HepG2 (cell line): Measurements from ENCODE around the gene PIP5K1C. TPM values are rescaled to one million over a fixed set of nuclear protein-coding genes. Genes with fewer than 3 reads are reported as not detected.

ENCODE experiments used
- CHCHD3 ChIP-seq: sonication (generic); formaldehyde crosslinking; IDR thresholded peaks from 2 replicates; pipeline ENCODE4 v1.8.0; 2022; ENCODE audit warnings: mild to moderate bottlenecking, missing genetic modification reagents, moderate library complexity
- GATAD2A ChIP-seq: IDR thresholded peaks from 2 replicates; pipeline ENCODE4 v1.6.1; 2016
- GTF3A ChIP-seq: sonication (generic); formaldehyde crosslinking; conservative IDR thresholded peaks from 2 replicates; pipeline ENCODE4 v1.4.0; 2020; ENCODE audit warnings: mild to moderate bottlenecking, missing genetic modification reagents
- ISX ChIP-seq: sonication (generic); formaldehyde crosslinking; conservative IDR thresholded peaks from 2 replicates; pipeline ENCODE4 v1.5.0; 2020; ENCODE audit warnings: missing genetic modification reagents
- KDM1A ChIP-seq: IDR thresholded peaks from 2 replicates; pipeline ENCODE4 v1.6.1; 2016; ENCODE audit warnings: missing compliant biosample characterization
- KDM3A ChIP-seq: IDR thresholded peaks from 2 replicates; pipeline ENCODE4 v1.6.1; 2018; ENCODE audit warnings: low read depth, missing compliant biosample characterization
- KMT2B ChIP-seq: IDR thresholded peaks from 2 replicates; pipeline ENCODE4 v1.6.1; 2016; ENCODE audit warnings: missing genetic modification reagents, missing compliant biosample characterization
- MATR3 ChIP-seq: sonication (generic); formaldehyde crosslinking; IDR thresholded peaks from 2 replicates; pipeline ENCODE4 v1.4.0; 2020; ENCODE audit warnings: missing genetic modification reagents
- MXD3 ChIP-seq: IDR thresholded peaks from 2 replicates; pipeline ENCODE4 v1.6.1; 2016; ENCODE audit warnings: mild to moderate bottlenecking, missing biosample characterization, missing genetic modification reagents
- NKX3-1 ChIP-seq: sonication (generic); formaldehyde crosslinking; IDR thresholded peaks from 2 replicates; pipeline ENCODE4 v1.5.0; 2020; ENCODE audit warnings: missing genetic modification reagents
- PREB ChIP-seq: sonication (generic); formaldehyde crosslinking; IDR thresholded peaks from 2 replicates; pipeline ENCODE4 v1.4.0; 2020; ENCODE audit warnings: missing genetic modification reagents
- RFX1 ChIP-seq: fragments of 450-650 bp; IDR thresholded peaks from 2 replicates; pipeline ENCODE4 v1.6.1; 2017
- RXRB ChIP-seq: IDR thresholded peaks from 2 replicates; pipeline ENCODE4 v1.6.1; 2016; ENCODE audit warnings: borderline replicate concordance, missing genetic modification reagents, missing compliant biosample characterization
- SIX1 ChIP-seq: sonication (generic); formaldehyde crosslinking; IDR thresholded peaks from 2 replicates; pipeline ENCODE4 v1.4.0; 2020; ENCODE audit warnings: missing genetic modification reagents, borderline replicate concordance
- SNAI1 ChIP-seq: sonication (generic); formaldehyde crosslinking; IDR thresholded peaks from 2 replicates; pipeline ENCODE4 v1.5.0; 2020; ENCODE audit warnings: mild to moderate bottlenecking, missing genetic modification reagents, borderline replicate concordance
- SNAPC2 ChIP-seq: sonication (generic); formaldehyde crosslinking; IDR thresholded peaks from 2 replicates; pipeline ENCODE4 v1.8.1; 2022; ENCODE audit warnings: mild to moderate bottlenecking, missing genetic modification reagents
- SRSF1 ChIP-seq: fragments of 200-400 bp; formaldehyde crosslinking; optimal IDR thresholded peaks from 2 replicates; pipeline ENCODE3; 2017; ENCODE audit warnings: mild to moderate bottlenecking, low read depth, low read length, moderate library complexity
- TAF1 ChIP-seq: sonication (generic); formaldehyde crosslinking; IDR thresholded peaks from 2 replicates; pipeline ENCODE4 v1.4.0; 2020; ENCODE audit warnings: missing genetic modification reagents
- ZBED4 ChIP-seq: sonication (generic); formaldehyde crosslinking; IDR thresholded peaks from 2 replicates; pipeline ENCODE4 v1.4.0; 2020; ENCODE audit warnings: missing genetic modification reagents, borderline replicate concordance
- ZFP36L1 ChIP-seq: sonication (generic); formaldehyde crosslinking; IDR thresholded peaks from 2 replicates; pipeline ENCODE4 v1.8.0; 2022; ENCODE audit warnings: mild to moderate bottlenecking, missing genetic modification reagents, moderate library complexity
- ZNF256 ChIP-seq: sonication (generic); formaldehyde crosslinking; conservative IDR thresholded peaks from 2 replicates; pipeline ENCODE4 v1.4.0; 2020; ENCODE audit warnings: missing genetic modification reagents
- ZNF260 ChIP-seq: sonication (generic); formaldehyde crosslinking; IDR thresholded peaks from 2 replicates; pipeline ENCODE4 v1.4.0; 2020; ENCODE audit warnings: missing genetic modification reagents, low read depth, mild to moderate bottlenecking, borderline replicate concordance
- ZNF547 ChIP-seq: sonication (generic); formaldehyde crosslinking; IDR thresholded peaks from 2 replicates; pipeline ENCODE4 v1.5.1; 2020; ENCODE audit warnings: mild to moderate bottlenecking, missing genetic modification reagents
- ZNF570 ChIP-seq: sonication (generic); formaldehyde crosslinking; IDR thresholded peaks from 2 replicates; pipeline ENCODE4 v1.4.0; 2020; ENCODE audit warnings: mild to moderate bottlenecking, missing genetic modification reagents, borderline replicate concordance
- ZNF674 ChIP-seq: sonication (generic); formaldehyde crosslinking; IDR thresholded peaks from 2 replicates; pipeline ENCODE4 v1.5.0; 2020; ENCODE audit warnings: low read depth, mild to moderate bottlenecking, missing genetic modification reagents
- ZNF772 ChIP-seq: sonication (generic); formaldehyde crosslinking; IDR thresholded peaks from 2 replicates; pipeline ENCODE4 v1.5.0; 2020; ENCODE audit warnings: mild to moderate bottlenecking, missing genetic modification reagents
- ZSCAN29 ChIP-seq: sonication (generic); formaldehyde crosslinking; conservative IDR thresholded peaks from 2 replicates; pipeline ENCODE4 v1.4.0; 2020; ENCODE audit warnings: mild to moderate bottlenecking, missing genetic modification reagents
- polyA plus RNA-seq, 8 experiments: library from polyadenylated mRNA; depleted of rRNA in 3 of 8; stranded (reverse) in 7 of 8; unstranded in 1 of 8; fragments of >200 nt; fragmentation: Illumina TruSeq in 4 of 8; extraction: Trizol in 4 of 8; gene quantifications; 2 replicates each; pipeline versions ENCODE4 v1.2.1 to v1.2.3, GENCODE V29; 2011 to 2016; ENCODE audit warnings: low read depth in 4 of 8, missing spikeins in 1 of 8, mixed read lengths in 1 of 8; ENCODE audit not compliant: insufficient read depth in 1 of 8
- total RNA-seq, 5 experiments: library from RNA; depleted of rRNA; stranded (reverse); fragments of >200 nt; fragmentation: Illumina TruSeq; extraction: Trizol; gene quantifications; 2 replicates each; pipeline ENCODE4 v1.2.3, GENCODE V29; 2016; ENCODE audit warnings: low read depth in 1 of 5

The PIP5K1C gene
- total and polyA plus RNA-seq, 2 of the 13 experiments (the other 11 are each of a cell fraction or from before 2014, with no cell fraction given), result 3.6 to 4.3 TPM

- TF ChIP-seq MXD3 (CRISPR knock-in tag), result peak; percentile 71
- TF ChIP-seq ZNF256 (CRISPR knock-in tag), result no peak
- TF ChIP-seq ZNF260 (CRISPR knock-in tag), result no peak
- TF ChIP-seq ZBED4 (CRISPR knock-in tag), result peak; percentile 72; the same call in 1 of the 2 replicates
- TF ChIP-seq PREB (CRISPR knock-in tag), result no peak
- no peak for TF ChIP-seq RFX1
- peak; percentile 53 for TF ChIP-seq GATAD2A
- no peak for TF ChIP-seq SRSF1
- 0 out of 2 replicates have a peak, but pooled peaks have one; percentile 39 for TF ChIP-seq GTF3A (CRISPR knock-in tag)
- TF ChIP-seq ZSCAN29 (CRISPR knock-in tag), result 0 out of 2 replicates have a peak, but pooled peaks have one; percentile 39
- TF ChIP-seq ZNF772 (CRISPR knock-in tag), result peak; percentile 96
- 0 out of 2 replicates have a peak, but pooled peaks have one; percentile 41 for TF ChIP-seq KDM3A (CRISPR knock-in tag)
- no peak for TF ChIP-seq ISX
- peak; percentile 75 for TF ChIP-seq KMT2B (CRISPR knock-in tag)
- TF ChIP-seq SNAPC2 (CRISPR knock-in tag), result no peak
- no peak for TF ChIP-seq SNAI1 (CRISPR knock-in tag)
- no peak for TF ChIP-seq MATR3 (CRISPR knock-in tag)
- TF ChIP-seq KDM1A (CRISPR knock-in tag), result no peak
- no peak for TF ChIP-seq NKX3-1
- TF ChIP-seq ZNF547 (CRISPR knock-in tag), result peak; percentile 52; the same call in 1 of the 2 replicates
- peak; percentile 84; the same call in 1 of the 2 replicates for TF ChIP-seq TAF1 (CRISPR knock-in tag)
- TF ChIP-seq ZNF570, result no peak
- TF ChIP-seq CHCHD3 (CRISPR knock-in tag), result no peak; the same call in 1 of the 2 replicates
- TF ChIP-seq RXRB (CRISPR knock-in tag), result 0 out of 2 replicates have a peak, but pooled peaks have one; percentile 41
- no peak for TF ChIP-seq SIX1 (CRISPR knock-in tag)
- 0 out of 2 replicates have a peak, but pooled peaks have one; percentile 24 for TF ChIP-seq ZFP36L1 (CRISPR knock-in tag)
- TF ChIP-seq ZNF674 (CRISPR knock-in tag), result peak; percentile 89; the same call in 1 of the 2 replicates
Measured at GRCh38 chr19:3626473-3627350, 73.6 kb downstream of the PIP5K1C start, which contains the start of gene CACTIN (continued).
